HepG2 (cell line): ENCODE results near the gene PSMB3. TPM values are rescaled to one million over a fixed set of nuclear protein-coding genes. Genes with fewer than 3 reads are reported as not detected.

Experiments
- ATAC-seq: fragments of 200-7000 bp; cut with Tn5 transposase; 3 replicates; pipeline ENCODE4 v1.9.1; 2020; ENCODE audit warnings: mild to moderate bottlenecking, moderate library complexity
- BruUV-seq: library from RNA; stranded (reverse); fragments of 400-500 nt; replicated peaks from 2 replicates; lab custom pipeline; 2021; lab: Mats Ljungman, UMichigan
- CTCF ChIA-PET: fragments of 300-600 bp; formaldehyde crosslinking; extraction: SDS; loops from one replicate; lab custom pipeline; 2021; ENCODE audit warnings: low total read pairs, inconsistent platforms, low intra/inter-chr PET ratio; lab: Yijun Ruan, JAX
- POLR2A ChIA-PET: fragments of 350-600 bp; sonication (Branson Sonifier 250); formaldehyde crosslinking; loops from one replicate; lab custom pipeline; 2020; ENCODE audit warnings: antibody characterized with exemption, inconsistent platforms; lab: Yijun Ruan, JAX
- DNase-seq: peaks from one replicate; pipeline ENCODE4 v3.0.0-alpha.2; 2015; ENCODE audit warnings: low spot score
- FAIRE-seq: peaks from 3 replicates; lab custom pipeline; 2011; peaks lifted over from hg19 to GRCh38; lab: Jason Lieb, UNC
- H2AFZ ChIP-seq: one replicate; pipeline ENCODE4 v1.6.1; 2011; ENCODE audit warnings: low read length, inconsistent platforms
- H3K27ac ChIP-seq: fragments of 300-600 bp; 3 replicates; pipeline ENCODE4 v1.8.0; 2011; ENCODE audit warnings: mixed run types, mild to moderate bottlenecking, mixed read lengths, low read length, inconsistent platforms; ENCODE audit not compliant: insufficient read depth; ENCODE audit errors: extremely low read length
- H3K27me3 ChIP-seq, 2 experiments: fragments of 200-600 bp in 1 of 2; 2 replicates in 1 of 2; 3 replicates in 1 of 2; pipeline versions ENCODE4 v1.6.0 to v1.8.0; 2011; ENCODE audit warnings: low read length in 2 of 2, mild to moderate bottlenecking in 2 of 2, moderate library complexity in 2 of 2, inconsistent platforms in 1 of 2; ENCODE audit not compliant: insufficient read depth in 2 of 2, control insufficient read depth in 1 of 2
- H3K36me3 ChIP-seq, 2 experiments: fragments of 200-600 bp in 1 of 2; replicated peaks in 1 of 2; 2 replicates in 1 of 2; 3 replicates in 1 of 2; pipeline versions ENCODE4 v1.5.1 to v1.8.0; 2011; ENCODE audit warnings: low read length in 2 of 2, inconsistent platforms in 1 of 2; ENCODE audit not compliant: insufficient read depth in 2 of 2, control insufficient read depth in 1 of 2
- H3K4me1 ChIP-seq: 2 replicates; pipeline ENCODE4 v1.5.1; 2012; ENCODE audit warnings: low read length, inconsistent platforms; ENCODE audit not compliant: insufficient read depth
- H3K4me2 ChIP-seq: 2 replicates; pipeline ENCODE4 v1.6.0; 2011; ENCODE audit warnings: low read depth, low read length, inconsistent platforms
- H3K4me3 ChIP-seq, 3 experiments: fragments of 200-600 bp in 1 of 3; sonication (generic), shearing (Covaris generic) in 1 of 3; replicated peaks in 1 of 3; 2 replicates each; pipeline ENCODE4 v1.5.1; 2011 to 2016; ENCODE audit warnings: low read length in 3 of 3, inconsistent platforms in 2 of 3, low read depth in 2 of 3, mild to moderate bottlenecking in 2 of 3, control low read depth in 1 of 3, mixed read lengths in 1 of 3; ENCODE audit not compliant: insufficient read depth in 1 of 3
- H3K79me2 ChIP-seq: one replicate; pipeline ENCODE4 v1.6.1; 2011; ENCODE audit warnings: low read length, inconsistent platforms; ENCODE audit not compliant: insufficient read depth
- H3K9ac ChIP-seq: 2 replicates; pipeline ENCODE4 v1.6.0; 2011; ENCODE audit warnings: mild to moderate bottlenecking, low read depth, low read length, inconsistent platforms; ENCODE audit not compliant: insufficient read depth
- H3K9me3 ChIP-seq: 2 replicates; pipeline ENCODE4 v1.5.1; 2012; ENCODE audit warnings: mild to moderate bottlenecking, low read length
- H4K20me1 ChIP-seq: 2 replicates; pipeline ENCODE4 v1.6.0; 2011; ENCODE audit warnings: inconsistent platforms, mild to moderate bottlenecking, low read length, moderate library complexity; ENCODE audit not compliant: insufficient read depth
- BRCA1 ChIP-seq: sonication (generic); formaldehyde crosslinking; IDR thresholded peaks from 2 replicates; pipeline ENCODE4 v1.4.0; 2020; ENCODE audit warnings: missing genetic modification reagents
- HDAC6 ChIP-seq: fragments of 200-600 bp; sonication (generic); IDR thresholded peaks from 2 replicates; pipeline ENCODE4 v1.7.0; 2017; ENCODE audit warnings: mild to moderate bottlenecking, antibody characterized with exemption, low read length, low read depth
- HNRNPLL ChIP-seq: fragments of 200-400 bp; formaldehyde crosslinking; IDR thresholded peaks from 2 replicates; pipeline ENCODE4 v1.6.1; 2017; ENCODE audit warnings: mild to moderate bottlenecking, low read depth, low read length; ENCODE audit not compliant: poor library complexity, severe bottlenecking
- POLR2G ChIP-seq: fragments of 200-400 bp; formaldehyde crosslinking; IDR thresholded peaks from 2 replicates; pipeline ENCODE4 v1.6.1; 2018; ENCODE audit warnings: mild to moderate bottlenecking, low read depth, low read length, moderate library complexity
- RARG ChIP-seq: sonication (generic); formaldehyde crosslinking; IDR thresholded peaks from 2 replicates; pipeline ENCODE4 v1.4.0; 2020; ENCODE audit warnings: low read depth, mild to moderate bottlenecking, missing genetic modification reagents
- RBM22 ChIP-seq: fragments of 200-400 bp; formaldehyde crosslinking; optimal IDR thresholded peaks from 2 replicates; pipeline ENCODE3; 2017; ENCODE audit warnings: mild to moderate bottlenecking, low read length, moderate library complexity
- RNF2 ChIP-seq: fragments of 450-650 bp; conservative IDR thresholded peaks from 2 replicates; pipeline ENCODE4 v1.6.1; 2016; ENCODE audit warnings: low read depth
- SUZ12 ChIP-seq: fragments of 150-350 bp; IDR thresholded peaks from 2 replicates; pipeline ENCODE4 v1.6.1; 2014; ENCODE audit warnings: low read depth, low read length
- ZC3H13 ChIP-seq: sonication (generic); formaldehyde crosslinking; IDR thresholded peaks from 2 replicates; pipeline ENCODE4 v1.8.1; 2023; ENCODE audit warnings: mild to moderate bottlenecking, missing genetic modification reagents, moderate library complexity
- ZNF17 ChIP-seq: sonication (generic); formaldehyde crosslinking; IDR thresholded peaks from 2 replicates; pipeline ENCODE4 v1.5.0; 2020; ENCODE audit warnings: mild to moderate bottlenecking, missing genetic modification reagents
- ZNF3 ChIP-seq: IDR thresholded peaks from 2 replicates; pipeline ENCODE4 v1.7.0; 2017; ENCODE audit warnings: inconsistent platforms
- WGBS: methylation state at CpG from one replicate; pipeline ENCODE4 v1.1.6; 2017; ENCODE audit warnings: low lambda C conversion rate; 5-methylcytosine and 5-hydroxymethylcytosine counted together
- in situ Hi-C: cut with HindIII; loops from 2 replicates; pipeline ENCODE4 v1.10.0; 2017; ENCODE audit warnings: low pct_unique_long_range_greater_than_20kb; ENCODE audit not compliant: extremely low pct_ligation_motif_present
- intact Hi-C: fragments of 100-400 bp; cut with micrococcal nuclease; formaldehyde crosslinking; loops from one replicate; pipeline ENCODE4 v1.10.0; 2022; ENCODE audit not compliant: unreplicated experiment
- polyA plus RNA-seq, 8 experiments: library from polyadenylated mRNA; depleted of rRNA in 3 of 8; stranded (reverse) in 7 of 8; unstranded in 1 of 8; fragments of >200 nt; fragmentation: Illumina TruSeq in 4 of 8; extraction: Trizol in 4 of 8; gene quantifications; 2 replicates each; pipeline versions ENCODE4 v1.2.1 to v1.2.3, GENCODE V29; 2011 to 2016; ENCODE audit warnings: low read depth in 4 of 8, missing spikeins in 1 of 8, mixed read lengths in 1 of 8; ENCODE audit not compliant: insufficient read depth in 1 of 8
- total RNA-seq, 5 experiments: library from RNA; depleted of rRNA; stranded (reverse); fragments of >200 nt; fragmentation: Illumina TruSeq; extraction: Trizol; gene quantifications; 2 replicates each; pipeline ENCODE4 v1.2.3, GENCODE V29; 2016; ENCODE audit warnings: low read depth in 1 of 5
- TF ChIP-seq, protein P1 (sequence below): fragments of 450-650 bp; IDR thresholded peaks from 2 replicates; pipeline ENCODE4 v1.6.1; 2017
- TF ChIP-seq, protein P2 (sequence below): sonication (generic); formaldehyde crosslinking; IDR thresholded peaks from 2 replicates; pipeline ENCODE4 v1.4.0; 2020; ENCODE audit warnings: missing genetic modification reagents, borderline replicate concordance
- TF ChIP-seq, protein P3 (sequence below): sonication (generic); formaldehyde crosslinking; IDR thresholded peaks from 2 replicates; pipeline ENCODE4 v1.4.0; 2020; ENCODE audit warnings: mild to moderate bottlenecking, missing genetic modification reagents

Gene PSMB3
- total and polyA plus RNA-seq, 2 of the 13 experiments (the other 11 are each of a cell fraction or from before 2014, with no cell fraction given): 366 to 517 TPM

DNA sequence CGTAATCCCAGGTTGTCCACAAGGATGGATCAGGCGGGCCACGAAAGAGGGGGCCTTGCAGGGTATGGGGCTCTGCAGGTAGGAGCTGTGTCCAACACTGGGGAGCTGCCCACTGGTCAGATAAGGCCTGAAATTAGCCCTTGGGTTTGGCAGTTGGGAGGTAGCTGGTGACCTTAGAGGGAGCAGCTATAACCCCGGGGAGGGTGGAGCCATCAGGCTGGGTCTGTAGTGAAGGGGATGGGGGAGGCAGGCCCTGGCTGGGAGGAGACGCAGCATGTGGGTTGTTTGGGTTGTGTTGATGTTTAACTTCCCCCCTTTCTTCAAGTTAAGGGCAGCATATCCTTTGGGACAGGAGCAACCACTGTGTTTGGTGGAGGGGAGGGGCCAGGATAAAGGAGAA lies 41.6 kb upstream of the PSMB3 start (continued):
- TF ChIP-seq, protein P1, sequence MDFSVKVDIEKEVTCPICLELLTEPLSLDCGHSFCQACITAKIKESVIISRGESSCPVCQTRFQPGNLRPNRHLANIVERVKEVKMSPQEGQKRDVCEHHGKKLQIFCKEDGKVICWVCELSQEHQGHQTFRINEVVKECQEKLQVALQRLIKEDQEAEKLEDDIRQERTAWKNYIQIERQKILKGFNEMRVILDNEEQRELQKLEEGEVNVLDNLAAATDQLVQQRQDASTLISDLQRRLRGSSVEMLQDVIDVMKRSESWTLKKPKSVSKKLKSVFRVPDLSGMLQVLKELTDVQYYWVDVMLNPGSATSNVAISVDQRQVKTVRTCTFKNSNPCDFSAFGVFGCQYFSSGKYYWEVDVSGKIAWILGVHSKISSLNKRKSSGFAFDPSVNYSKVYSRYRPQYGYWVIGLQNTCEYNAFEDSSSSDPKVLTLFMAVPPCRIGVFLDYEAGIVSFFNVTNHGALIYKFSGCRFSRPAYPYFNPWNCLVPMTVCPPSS: no peak
- no peak for TF ChIP-seq RNF2
- TF ChIP-seq, protein P2, sequence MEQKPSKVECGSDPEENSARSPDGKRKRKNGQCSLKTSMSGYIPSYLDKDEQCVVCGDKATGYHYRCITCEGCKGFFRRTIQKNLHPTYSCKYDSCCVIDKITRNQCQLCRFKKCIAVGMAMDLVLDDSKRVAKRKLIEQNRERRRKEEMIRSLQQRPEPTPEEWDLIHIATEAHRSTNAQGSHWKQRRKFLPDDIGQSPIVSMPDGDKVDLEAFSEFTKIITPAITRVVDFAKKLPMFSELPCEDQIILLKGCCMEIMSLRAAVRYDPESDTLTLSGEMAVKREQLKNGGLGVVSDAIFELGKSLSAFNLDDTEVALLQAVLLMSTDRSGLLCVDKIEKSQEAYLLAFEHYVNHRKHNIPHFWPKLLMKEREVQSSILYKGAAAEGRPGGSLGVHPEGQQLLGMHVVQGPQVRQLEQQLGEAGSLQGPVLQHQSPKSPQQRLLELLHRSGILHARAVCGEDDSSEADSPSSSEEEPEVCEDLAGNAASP (CRISPR knock-in tag): 0 out of 2 replicates have a peak, but pooled peaks have one; percentile 12

DNA sequence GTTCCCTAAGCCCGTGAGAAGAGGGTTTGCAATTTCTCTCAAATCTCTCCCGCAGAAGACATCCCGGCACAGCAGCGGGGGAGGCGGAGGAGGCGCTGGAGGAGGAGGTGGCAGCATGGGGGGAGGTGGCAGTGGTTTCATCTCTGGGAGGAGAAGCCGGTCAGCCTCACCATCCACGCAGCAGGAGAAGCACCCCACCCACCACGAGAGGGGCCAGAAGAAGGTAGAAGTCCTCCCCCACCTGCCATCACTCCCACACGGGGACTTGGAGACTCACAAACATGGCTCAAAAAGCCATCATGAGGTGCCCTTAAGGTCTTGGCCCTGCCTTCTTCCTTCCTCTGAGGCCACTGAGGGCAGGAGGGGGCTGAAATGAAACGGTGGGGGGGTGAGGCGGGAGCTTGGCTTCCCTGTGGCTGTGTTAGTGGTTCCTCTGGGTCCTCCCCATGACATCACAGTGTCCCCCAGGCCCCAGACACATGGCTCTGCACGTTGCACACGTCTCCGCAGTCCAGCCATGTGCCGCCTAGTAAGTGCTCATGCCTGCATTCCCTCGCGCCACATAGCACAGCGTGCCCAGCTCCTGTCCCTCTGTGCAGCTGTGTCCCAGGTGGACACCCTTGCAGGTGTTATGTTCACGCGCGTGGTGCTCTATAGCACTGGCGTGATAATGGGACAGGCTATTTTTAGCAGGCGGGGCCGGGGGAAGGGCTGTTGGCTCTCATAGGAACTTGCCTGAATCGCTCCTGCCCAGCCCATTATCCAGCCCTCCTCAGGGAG lies 40.6 kb upstream of the PSMB3 start:
- no peaks in the 10 kb centered on the region for H3K9me3 ChIP-seq
- peaks cover 50 to 95% of the 10 kb centered on the region in 2 experiments for H3K36me3 ChIP-seq
- no peak overlapping the region for H3K4me2 ChIP-seq
- intact Hi-C loops: no loop called here
- BruUV-seq: no TSS peak
- no peak overlapping the region for H2AFZ ChIP-seq
- H3K4me3 ChIP-seq: no peak overlapping the region
- no peak overlapping the region for H3K27ac ChIP-seq
- FAIRE-seq (no peak), DNase-seq (no peak), ATAC-seq (no peak)
- no peaks in the 10 kb centered on the region for H3K27me3 ChIP-seq
- ChIA-PET CTCF (no interaction called here), POLR2A (interaction anchor here (1.0 to 2.8 kb wide), 3 partner anchors 19 to 35 kb away, joined by 3 to 11 read pairs (median 3); no protein-coding TSS in a partner anchor)
- WGBS: 96% methylated on average over 22 of the region's 26 CpGs
- no peak overlapping the region for H3K9ac ChIP-seq
- H4K20me1 ChIP-seq: peaks cover 4% of the 10 kb centered on the region
- peaks cover 40% of the 10 kb centered on the region for H3K4me1 ChIP-seq
- in situ Hi-C loops: no loop called here
- peaks cover 14% of the 10 kb centered on the region for H3K79me2 ChIP-seq
- TF ChIP-seq SUZ12 (no peak), POLR2G (0 out of 2 replicates have a peak, but pooled peaks have one; percentile 31), ZC3H13 (CRISPR knock-in tag) (no peak), RARG (CRISPR knock-in tag) (no peak), ZNF3 (CRISPR knock-in tag) (no peak), HNRNPLL (peak; percentile 9), RBM22 (peak; percentile 43), BRCA1 (CRISPR knock-in tag) (no peak), ZNF17 (CRISPR knock-in tag) (no peak), HDAC6 (no peak)
- TF ChIP-seq, protein P3, sequence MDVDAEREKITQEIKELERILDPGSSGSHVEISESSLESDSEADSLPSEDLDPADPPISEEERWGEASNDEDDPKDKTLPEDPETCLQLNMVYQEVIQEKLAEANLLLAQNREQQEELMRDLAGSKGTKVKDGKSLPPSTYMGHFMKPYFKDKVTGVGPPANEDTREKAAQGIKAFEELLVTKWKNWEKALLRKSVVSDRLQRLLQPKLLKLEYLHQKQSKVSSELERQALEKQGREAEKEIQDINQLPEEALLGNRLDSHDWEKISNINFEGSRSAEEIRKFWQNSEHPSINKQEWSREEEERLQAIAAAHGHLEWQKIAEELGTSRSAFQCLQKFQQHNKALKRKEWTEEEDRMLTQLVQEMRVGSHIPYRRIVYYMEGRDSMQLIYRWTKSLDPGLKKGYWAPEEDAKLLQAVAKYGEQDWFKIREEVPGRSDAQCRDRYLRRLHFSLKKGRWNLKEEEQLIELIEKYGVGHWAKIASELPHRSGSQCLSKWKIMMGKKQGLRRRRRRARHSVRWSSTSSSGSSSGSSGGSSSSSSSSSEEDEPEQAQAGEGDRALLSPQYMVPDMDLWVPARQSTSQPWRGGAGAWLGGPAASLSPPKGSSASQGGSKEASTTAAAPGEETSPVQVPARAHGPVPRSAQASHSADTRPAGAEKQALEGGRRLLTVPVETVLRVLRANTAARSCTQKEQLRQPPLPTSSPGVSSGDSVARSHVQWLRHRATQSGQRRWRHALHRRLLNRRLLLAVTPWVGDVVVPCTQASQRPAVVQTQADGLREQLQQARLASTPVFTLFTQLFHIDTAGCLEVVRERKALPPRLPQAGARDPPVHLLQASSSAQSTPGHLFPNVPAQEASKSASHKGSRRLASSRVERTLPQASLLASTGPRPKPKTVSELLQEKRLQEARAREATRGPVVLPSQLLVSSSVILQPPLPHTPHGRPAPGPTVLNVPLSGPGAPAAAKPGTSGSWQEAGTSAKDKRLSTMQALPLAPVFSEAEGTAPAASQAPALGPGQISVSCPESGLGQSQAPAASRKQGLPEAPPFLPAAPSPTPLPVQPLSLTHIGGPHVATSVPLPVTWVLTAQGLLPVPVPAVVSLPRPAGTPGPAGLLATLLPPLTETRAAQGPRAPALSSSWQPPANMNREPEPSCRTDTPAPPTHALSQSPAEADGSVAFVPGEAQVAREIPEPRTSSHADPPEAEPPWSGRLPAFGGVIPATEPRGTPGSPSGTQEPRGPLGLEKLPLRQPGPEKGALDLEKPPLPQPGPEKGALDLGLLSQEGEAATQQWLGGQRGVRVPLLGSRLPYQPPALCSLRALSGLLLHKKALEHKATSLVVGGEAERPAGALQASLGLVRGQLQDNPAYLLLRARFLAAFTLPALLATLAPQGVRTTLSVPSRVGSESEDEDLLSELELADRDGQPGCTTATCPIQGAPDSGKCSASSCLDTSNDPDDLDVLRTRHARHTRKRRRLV: no peak
